Skeletal muscle tissue (tissue), 4 donors: Measurements from ENCODE around the gene DSCAML1. TPM values are rescaled to one million over a fixed set of nuclear protein-coding genes. Genes with fewer than 3 reads are reported as not detected.

Source experiments
- H3K27ac ChIP-seq: one replicate; pipeline ENCODE4 v1.7.0; 2013; ENCODE audit warnings: mild to moderate bottlenecking, low read depth, low read length, inconsistent platforms
- H3K27me3 ChIP-seq, 3 donors: one replicate each; pipeline ENCODE4 v1.7.0; 2013; ENCODE audit warnings: low read length in 3 of 3; ENCODE audit not compliant: control insufficient read depth in 3 of 3, insufficient read depth in 3 of 3
- H3K36me3 ChIP-seq, 3 donors: one replicate each; pipeline ENCODE4 v1.7.0; 2013; ENCODE audit warnings: low read length in 3 of 3; ENCODE audit not compliant: control insufficient read depth in 3 of 3, insufficient read depth in 3 of 3
- H3K4me1 ChIP-seq, 3 donors: one replicate each; pipeline ENCODE4 v1.7.0; 2013; ENCODE audit warnings: low read length in 3 of 3, mild to moderate bottlenecking in 3 of 3; ENCODE audit not compliant: control insufficient read depth in 3 of 3, insufficient read depth in 3 of 3
- H3K4me3 ChIP-seq, 3 donors: one replicate each; pipeline ENCODE4 v1.7.0; 2013; ENCODE audit warnings: low read length in 3 of 3
- H3K9ac ChIP-seq, 3 donors: one replicate each; pipeline ENCODE4 v1.7.0; 2013; ENCODE audit warnings: low read length in 3 of 3, mild to moderate bottlenecking in 3 of 3, moderate library complexity in 2 of 3, low read depth in 1 of 3
- H3K9me3 ChIP-seq, 3 donors: one replicate each; pipeline ENCODE4 v1.7.0; 2013; ENCODE audit warnings: low read length in 3 of 3; ENCODE audit not compliant: control insufficient read depth in 3 of 3
- total RNA-seq: library from RNA; depleted of rRNA; stranded (reverse); fragments of >200 nt; gene quantifications from one replicate; pipeline ENCODE4 v1.2.3, GENCODE V29; 2014
- donor health status: Osteomylitis.

The DSCAML1 gene
- total RNA-seq, 1 donor from 2014 or later, result 0.52 TPM

DNA sequence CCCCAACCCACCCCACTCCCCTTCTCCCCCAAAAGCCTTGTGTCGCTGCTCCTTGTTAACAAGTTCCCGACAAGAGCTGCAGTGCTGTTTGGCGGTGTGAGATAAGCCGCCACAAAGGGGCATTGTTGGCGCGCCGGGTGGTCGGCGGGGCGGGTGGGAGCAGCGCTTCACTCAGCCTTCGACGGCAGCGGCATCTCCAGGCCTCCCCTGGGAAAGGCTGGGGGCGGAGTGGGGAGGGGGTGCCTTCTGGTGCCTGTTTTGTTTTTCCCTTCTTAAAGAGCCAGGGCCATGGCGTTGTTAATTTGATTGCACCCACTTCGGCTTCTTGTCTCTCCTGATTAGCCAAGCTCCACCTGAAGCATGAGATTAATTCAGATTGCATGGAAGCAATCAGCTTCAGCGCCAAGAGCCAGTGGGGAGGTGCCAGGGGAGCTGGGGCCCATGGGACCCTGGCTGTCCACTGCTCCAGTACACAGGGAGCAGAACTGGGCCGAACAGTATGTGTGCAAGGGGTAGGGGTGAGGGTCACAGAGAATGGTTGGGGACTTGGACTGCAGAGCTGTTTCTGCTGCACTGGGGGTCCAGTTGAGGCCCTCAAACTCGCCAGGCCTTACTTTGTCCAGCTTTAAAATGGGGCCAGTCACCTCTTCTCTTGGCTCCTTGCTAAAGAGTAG, 304.3 kb downstream of the DSCAML1 start:
- peaks cover 0 to 32% (median 23%) of the 10 kb centered on the region in 3 donors for H3K27me3 ChIP-seq
- no peaks in the 10 kb centered on the region for H3K9me3 ChIP-seq
- no peaks in the 10 kb centered on the region for H3K36me3 ChIP-seq
- no peak overlapping the region for H3K27ac ChIP-seq
- H3K9ac ChIP-seq, result no peak overlapping the region
- no peaks in the 10 kb centered on the region for H3K4me1 ChIP-seq
- H3K4me3 ChIP-seq, result no peak overlapping the region

DNA sequence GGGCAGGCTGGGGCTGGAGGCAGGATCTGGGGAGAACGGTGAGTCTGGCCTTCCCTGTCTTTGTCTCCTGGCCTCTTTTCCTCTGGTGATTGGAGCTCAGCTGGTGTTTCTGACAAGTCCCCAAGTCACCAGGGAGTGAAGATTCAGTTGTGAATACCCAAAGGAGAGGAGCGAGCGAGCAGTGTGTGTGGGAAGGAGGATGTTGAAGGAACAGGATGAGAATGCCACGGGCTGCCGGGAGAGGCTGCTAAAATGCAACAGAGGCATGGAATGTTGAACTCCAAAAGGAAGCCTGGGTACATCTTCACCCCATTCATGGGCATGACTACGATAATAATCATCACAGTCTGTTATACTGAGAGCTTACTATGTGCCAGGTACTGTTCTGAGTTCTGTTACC, 306.1 kb downstream of the DSCAML1 start:
- Histone ChIP-seq H3K27me3 (peaks cover 0 to 21% (median 16%) of the 10 kb centered on the region in 3 donors), H3K9me3 (no peaks in the 10 kb centered on the region)

DNA sequence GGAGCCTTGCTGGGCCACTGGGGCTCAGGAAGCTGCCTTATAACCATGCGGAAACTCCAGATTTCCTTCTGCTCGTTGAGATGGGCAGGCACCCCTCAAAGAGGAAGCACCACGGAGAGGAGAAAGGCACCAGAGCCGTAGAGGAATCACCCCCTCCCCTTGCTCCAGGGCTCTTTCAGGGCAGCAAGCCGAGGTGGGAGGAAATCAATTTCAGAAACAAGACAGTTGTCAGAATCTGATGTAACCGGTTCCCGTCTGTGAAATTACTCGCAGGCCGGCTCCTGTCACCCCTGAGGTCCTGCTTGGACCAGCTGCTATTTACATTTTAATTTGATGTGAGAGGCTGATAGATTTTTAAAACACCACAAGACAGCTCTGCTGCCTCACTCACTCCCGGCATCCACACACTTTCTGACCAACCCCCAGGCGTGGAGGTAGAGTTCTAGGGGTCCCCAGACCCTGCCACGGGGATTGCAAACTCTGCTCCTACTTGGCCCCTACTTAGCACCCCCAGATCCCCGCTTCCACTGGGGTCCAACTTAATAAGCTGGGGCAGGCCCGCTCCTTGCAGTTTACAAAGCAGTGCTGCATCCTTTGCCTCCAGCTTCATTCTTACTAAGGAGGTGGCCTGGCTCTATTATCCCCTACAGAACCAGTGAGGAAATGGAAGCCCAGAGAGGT, 306.9 kb downstream of the DSCAML1 start:
- Histone ChIP-seq H3K9ac (no peak overlapping the region), H3K36me3 (no peaks in the 10 kb centered on the region), H3K27me3 (peaks cover 0 to 17% (median 15%) of the 10 kb centered on the region in 3 donors), H3K27ac (no peak overlapping the region), H3K4me3 (no peak overlapping the region), H3K9me3 (no peaks in the 10 kb centered on the region), H3K4me1 (no peaks in the 10 kb centered on the region)

More for the DNA sequence above, 306.1 kb downstream of the DSCAML1 start:
- no peaks in the 10 kb centered on the region for H3K4me1 ChIP-seq
- H3K4me3 ChIP-seq, result no peak overlapping the region
- H3K36me3 ChIP-seq, result no peaks in the 10 kb centered on the region
- H3K27ac ChIP-seq, result no peak overlapping the region
- H3K9ac ChIP-seq, result no peak overlapping the region

DNA sequence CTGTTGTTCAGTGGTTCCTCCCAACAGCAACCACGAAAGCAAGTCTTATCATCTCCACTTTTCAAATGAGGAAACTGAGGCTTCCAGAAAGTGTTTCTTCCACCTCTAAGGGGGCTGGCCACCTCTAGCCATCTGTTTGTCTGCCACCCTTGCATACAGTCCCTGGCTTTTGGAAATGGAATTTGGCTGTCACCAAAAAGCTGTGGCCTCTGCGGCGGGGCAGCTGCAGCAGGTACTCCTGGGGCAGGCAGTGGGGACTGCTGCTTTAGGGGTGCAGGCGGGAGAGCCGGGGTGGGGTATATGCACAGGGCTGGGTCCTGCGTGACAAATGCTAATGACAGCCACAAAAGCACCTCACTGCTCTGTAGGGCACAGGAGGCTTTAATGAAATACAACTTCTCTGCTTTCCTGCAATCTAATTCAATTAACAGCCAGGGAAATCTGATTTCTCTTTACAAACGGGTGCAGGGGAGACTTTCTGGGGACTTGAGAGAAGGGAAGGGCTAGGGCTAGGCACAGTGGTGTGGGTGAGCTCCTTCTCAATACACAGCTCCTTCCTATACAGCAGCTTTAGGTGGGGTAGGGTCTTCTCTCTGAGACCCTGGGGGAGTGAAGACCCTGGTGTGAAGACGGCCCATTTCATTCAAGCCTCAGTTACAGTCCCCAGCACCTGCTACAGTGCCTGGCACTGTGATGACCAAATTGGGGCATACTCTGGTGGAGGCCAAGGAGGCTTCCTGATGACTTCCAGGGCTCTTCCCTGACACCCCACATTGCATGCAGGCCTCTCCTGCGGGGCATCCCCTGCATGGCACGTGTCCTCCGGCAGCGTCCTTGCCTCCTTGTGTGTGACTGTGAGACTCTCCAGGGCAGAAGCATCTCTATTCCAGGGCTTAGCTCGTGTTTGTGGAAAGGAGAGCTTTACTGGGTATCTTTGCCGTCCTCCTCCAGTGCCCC, 307.7 kb downstream of the DSCAML1 start:
- Histone ChIP-seq H3K9me3 (no peaks in the 10 kb centered on the region), H3K27ac (no peak overlapping the region), H3K4me3 (no peak overlapping the region)

DNA sequence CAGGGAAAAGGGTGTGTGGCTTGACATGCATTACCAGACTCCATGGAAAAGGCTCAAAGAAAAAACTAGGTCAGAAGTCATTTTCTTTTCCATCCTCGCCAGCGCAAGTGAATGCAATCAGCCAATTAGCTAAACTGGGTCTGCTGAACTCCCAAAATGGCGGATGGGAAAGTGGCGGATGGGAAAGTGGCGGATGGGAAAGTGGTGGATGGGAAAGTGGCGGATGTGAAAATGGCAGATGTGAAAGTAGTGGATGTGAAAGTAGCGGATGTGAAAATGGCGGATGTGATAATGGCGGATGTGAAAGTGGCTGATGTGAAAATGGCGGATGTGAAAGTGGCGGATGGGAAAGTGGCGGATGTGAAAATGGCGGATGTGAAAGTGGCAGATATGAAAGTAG, 311.0 kb downstream of the DSCAML1 start:
- no peak overlapping the region for H3K27ac ChIP-seq
- no peaks in the 10 kb centered on the region for H3K36me3 ChIP-seq
- H3K9me3 ChIP-seq, result no peaks in the 10 kb centered on the region
- H3K4me1 ChIP-seq, result no peaks in the 10 kb centered on the region
- no peak overlapping the region for H3K4me3 ChIP-seq
- no peak overlapping the region for H3K9ac ChIP-seq
- H3K27me3 ChIP-seq, result peaks cover 0 to 9% (median 9%) of the 10 kb centered on the region in 3 donors

More for the DNA sequence above, 307.7 kb downstream of the DSCAML1 start:
- Histone ChIP-seq H3K4me1 (no peaks in the 10 kb centered on the region), H3K27me3 (peaks cover 0 to 17% (median 15%) of the 10 kb centered on the region in 3 donors), H3K9ac (no peak overlapping the region), H3K36me3 (no peaks in the 10 kb centered on the region)

DNA sequence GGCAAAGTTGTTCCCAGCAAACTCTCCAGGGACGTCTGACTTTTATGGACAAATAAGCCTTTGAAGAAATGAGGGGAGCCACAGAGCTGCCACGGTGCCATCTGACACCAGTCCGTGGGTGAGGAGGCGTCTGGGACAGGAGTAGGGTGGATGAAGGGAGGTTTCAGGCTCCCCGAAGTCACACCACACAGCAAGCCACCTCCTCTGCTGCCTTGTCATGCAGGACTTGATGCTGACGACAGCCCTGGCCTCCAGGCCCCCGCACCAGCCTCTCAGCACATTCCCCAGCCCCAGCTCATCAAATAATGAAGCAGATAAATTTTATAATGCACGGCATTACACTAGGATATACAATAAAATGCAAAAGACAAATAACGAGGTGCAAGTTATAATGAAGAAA, 312.9 kb downstream of the DSCAML1 start:
- no peaks in the 10 kb centered on the region for H3K4me1 ChIP-seq

DNA sequence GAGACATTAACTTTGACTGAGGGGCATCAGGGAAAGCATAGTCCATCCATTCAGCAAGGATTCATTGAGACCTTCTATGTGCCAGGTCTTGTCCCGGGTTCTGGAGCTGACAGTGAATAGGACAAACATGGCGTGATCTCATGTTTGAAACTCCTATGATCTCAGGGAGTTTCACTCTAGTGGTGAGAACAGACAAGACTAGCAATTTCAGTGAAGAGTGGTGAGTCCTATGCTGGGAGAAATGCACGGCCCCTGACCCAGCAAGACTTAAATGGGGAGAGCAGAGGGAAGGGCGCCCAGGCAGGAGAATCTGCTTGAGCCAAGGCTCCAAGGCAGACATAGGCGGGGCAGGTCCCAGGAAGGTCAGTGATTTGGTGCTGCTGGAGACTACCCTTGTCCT, 313.6 kb downstream of the DSCAML1 start:
- Histone ChIP-seq H3K36me3 (no peaks in the 10 kb centered on the region), H3K4me3 (no peak overlapping the region), H3K27ac (no peak overlapping the region), H3K9ac (no peak overlapping the region), H3K27me3 (peaks cover 0 to 8% (median 5%) of the 10 kb centered on the region in 3 donors), H3K9me3 (no peaks in the 10 kb centered on the region), H3K4me1 (no peaks in the 10 kb centered on the region)

More for the DNA sequence above, 312.9 kb downstream of the DSCAML1 start:
- Histone ChIP-seq H3K9ac (no peak overlapping the region), H3K36me3 (no peaks in the 10 kb centered on the region), H3K27ac (no peak overlapping the region), H3K4me3 (no peak overlapping the region), H3K27me3 (peaks cover 0 to 7% (median 3%) of the 10 kb centered on the region in 3 donors), H3K9me3 (no peaks in the 10 kb centered on the region)

DNA sequence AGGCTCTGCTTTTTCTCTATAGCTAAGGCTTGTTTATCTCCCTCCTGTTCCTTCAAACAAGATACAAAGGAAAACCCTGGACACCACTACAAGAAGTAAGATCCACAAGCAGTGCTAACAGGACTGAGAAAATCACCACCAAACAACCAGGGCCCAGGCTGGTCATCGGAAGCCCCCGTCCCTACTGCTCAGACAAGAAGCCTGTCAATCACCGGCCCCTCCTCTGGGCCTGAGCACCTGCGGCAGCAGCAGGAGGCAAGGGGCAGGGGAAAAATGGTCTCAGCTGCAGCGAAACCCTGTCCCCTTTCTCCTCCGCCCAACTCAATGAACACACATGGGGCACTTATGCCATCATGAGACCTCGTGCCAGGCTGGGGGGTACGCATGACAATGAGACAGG, 314.1 kb downstream of the DSCAML1 start:
- Histone ChIP-seq H3K9ac (no peak overlapping the region), H3K4me1 (no peaks in the 10 kb centered on the region), H3K9me3 (no peaks in the 10 kb centered on the region), H3K4me3 (no peak overlapping the region), H3K27me3 (peaks cover 0 to 9% (median 5%) of the 10 kb centered on the region in 3 donors), H3K36me3 (no peaks in the 10 kb centered on the region), H3K27ac (no peak overlapping the region)

DNA sequence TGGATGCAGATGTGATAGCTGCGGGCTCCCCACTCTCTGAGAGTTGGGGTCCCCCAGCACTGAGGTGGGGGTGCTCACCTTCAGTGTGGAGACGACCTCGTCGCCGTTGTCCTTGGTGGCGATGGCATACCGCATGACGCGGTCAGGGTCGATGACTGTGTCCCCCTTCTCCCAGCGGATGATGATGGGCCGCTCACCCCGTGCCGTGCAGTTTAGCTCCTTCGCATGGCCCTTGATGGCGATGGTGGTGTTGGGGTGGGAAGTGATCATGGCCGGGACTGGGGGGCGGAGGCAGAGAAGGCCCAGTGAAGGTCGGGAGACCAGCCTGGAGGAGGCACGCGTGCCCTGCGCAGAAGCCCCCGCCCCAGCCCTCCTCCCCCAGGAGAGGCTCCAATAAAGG, 315.1 kb downstream of the DSCAML1 start:
- H3K9ac ChIP-seq, result no peak overlapping the region
- peaks cover 0 to 9% (median 5%) of the 10 kb centered on the region in 3 donors for H3K27me3 ChIP-seq
- no peak overlapping the region for H3K4me3 ChIP-seq
- H3K27ac ChIP-seq, result no peak overlapping the region
- no peaks in the 10 kb centered on the region for H3K9me3 ChIP-seq
- H3K4me1 ChIP-seq, result peaks cover 0 to 8% (median 5%) of the 10 kb centered on the region in 3 donors
- H3K36me3 ChIP-seq, result no peaks in the 10 kb centered on the region
